GM15510 (cell line): ENCODE results near the gene TCF12.

Experiments used
- POLR2A ChIP-seq: IDR thresholded peaks from 3 replicates; pipeline ENCODE4 v1.6.1; 2011; ENCODE audit warnings: borderline replicate concordance; ENCODE audit not compliant: insufficient read length; ENCODE audit errors: extremely low read depth

TCF12 gene

GRCh38 chr15:57322602-57323250, 404.3 kb downstream of the TCF12 start:
- no peak for TF ChIP-seq POLR2A

DNA sequence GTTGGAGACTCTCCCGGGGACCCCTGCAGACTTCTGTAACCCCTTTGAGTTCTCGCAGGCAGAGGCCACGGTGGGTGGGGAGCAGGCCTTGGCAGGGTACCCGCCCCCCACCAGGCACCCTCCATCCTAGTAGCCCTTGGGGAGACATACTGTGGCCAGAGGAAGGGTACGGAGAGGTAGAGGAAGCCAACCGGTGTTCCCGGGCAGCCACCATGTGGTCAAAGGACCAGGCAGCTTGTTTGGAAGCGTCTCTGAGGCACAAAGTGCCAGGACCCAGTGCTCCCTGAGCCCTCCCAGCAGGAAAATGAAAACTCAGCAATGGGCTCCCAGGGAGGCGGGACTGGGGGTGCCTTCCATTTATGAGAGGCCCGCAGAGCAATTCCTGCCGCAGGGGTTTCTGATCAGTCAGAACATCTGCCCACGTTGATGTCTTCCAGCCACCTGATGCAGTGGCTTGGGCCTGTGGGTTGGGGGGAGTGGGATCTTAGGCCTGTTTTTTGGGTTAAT, 404.9 kb downstream of the TCF12 start:
- no peak for TF ChIP-seq POLR2A

- TF ChIP-seq POLR2A = no peak
Observed at GRCh38 chr15:57323806-57324589, 405.6 kb downstream of the TCF12 start.

DNA sequence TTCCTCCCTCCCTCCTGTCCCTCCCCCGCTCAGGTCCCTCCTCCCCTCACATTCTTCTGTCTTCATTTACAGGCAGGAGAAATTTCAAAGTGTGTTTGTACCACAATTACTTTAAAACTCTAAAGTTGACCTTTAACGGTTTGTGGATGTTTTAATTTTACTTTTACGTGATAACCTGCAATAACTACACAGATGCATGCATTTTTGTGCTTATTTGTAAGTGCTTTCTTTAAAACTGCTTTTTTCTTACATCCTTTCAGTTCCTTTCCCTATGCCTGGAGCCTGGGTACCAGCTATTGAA, 406.1 kb downstream of the TCF12 start:
- no peak for TF ChIP-seq POLR2A

- no peak for TF ChIP-seq POLR2A
Observed at GRCh38 chr15:57324944-57325679, 406.7 kb downstream of the TCF12 start.

- TF ChIP-seq POLR2A = no peak
Observed at GRCh38 chr15:57326196-57326595, 407.8 kb downstream of the TCF12 start.

GRCh38 chr15:57327985-57328471, 409.6 kb downstream of the TCF12 start:
- TF ChIP-seq POLR2A = no peak

- no peak for TF ChIP-seq POLR2A
Observed at GRCh38 chr15:57328479-57328878, 410.0 kb downstream of the TCF12 start.

DNA sequence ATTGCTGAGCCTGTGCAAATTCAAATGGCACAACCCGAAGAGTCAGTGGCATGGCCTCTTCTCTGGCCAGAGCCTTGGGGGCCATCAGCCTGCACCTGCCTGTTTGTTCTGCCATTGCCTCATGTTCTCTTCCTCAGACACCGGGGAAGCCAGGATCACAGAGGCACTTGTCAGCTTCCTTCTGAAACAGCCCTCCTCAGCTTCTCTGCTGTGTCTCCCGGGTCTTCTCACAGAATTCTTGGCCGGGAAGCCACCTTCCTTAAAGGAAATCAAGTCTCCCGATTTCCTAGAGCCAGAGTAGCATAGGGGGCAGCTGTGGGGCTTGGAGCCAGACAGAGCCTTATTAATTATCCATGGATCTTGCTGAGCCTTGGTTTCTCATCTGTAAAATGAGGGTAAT, 410.5 kb downstream of the TCF12 start:
- no peak for TF ChIP-seq POLR2A

GRCh38 chr15:57329582-57330367, 411.3 kb downstream of the TCF12 start:
- no peak for TF ChIP-seq POLR2A

GRCh38 chr15:57330619-57331340, 412.3 kb downstream of the TCF12 start:
- no peak for TF ChIP-seq POLR2A

GRCh38 chr15:57332326-57332725, 413.9 kb downstream of the TCF12 start:
- no peak for TF ChIP-seq POLR2A

DNA sequence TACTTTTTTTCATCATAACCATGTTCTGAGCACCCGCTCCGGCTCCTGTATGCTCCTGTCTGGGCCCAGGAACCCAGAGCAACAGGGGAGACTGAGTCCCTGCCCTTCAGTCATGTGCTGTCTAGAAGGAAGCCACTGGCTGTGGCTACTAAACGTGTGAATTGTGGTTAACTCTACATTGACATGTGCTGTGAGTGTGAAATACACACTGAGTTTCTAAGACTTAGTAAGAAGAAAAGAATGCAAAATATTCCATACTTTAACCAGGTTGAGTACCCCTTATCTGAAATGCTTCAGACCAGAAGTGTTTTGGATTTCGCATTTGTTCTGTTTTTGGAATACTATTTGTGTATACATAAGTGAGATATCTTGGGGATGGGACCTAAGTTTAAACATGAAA, 415.0 kb downstream of the TCF12 start:
- TF ChIP-seq POLR2A = no peak

DNA sequence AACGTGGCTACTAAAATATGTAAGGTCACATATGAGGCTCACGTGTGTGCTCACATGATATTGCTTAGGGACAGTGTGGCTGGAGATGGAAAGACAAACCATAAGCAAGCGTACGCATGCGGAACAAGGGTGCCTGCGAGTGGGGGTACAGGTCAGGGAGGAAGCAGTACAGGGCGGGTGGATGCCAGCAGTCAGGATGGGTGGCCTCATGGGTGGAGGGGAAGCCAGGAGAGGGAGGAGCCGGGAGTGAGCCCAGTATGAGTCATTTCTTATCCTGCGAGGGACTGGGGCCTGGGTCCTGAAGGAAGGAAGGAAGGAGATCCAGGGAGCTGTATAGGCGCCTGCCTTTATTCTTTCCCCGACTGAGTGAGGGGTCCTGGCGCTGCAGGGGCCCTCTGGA, 415.8 kb downstream of the TCF12 start:
- no peak for TF ChIP-seq POLR2A

GRCh38 chr15:57335293-57335715, 416.9 kb downstream of the TCF12 start:
- no peak for TF ChIP-seq POLR2A

- no peak for TF ChIP-seq POLR2A
Observed at GRCh38 chr15:57335719-57336118, 417.3 kb downstream of the TCF12 start.
